GM19035 (cell line): ENCODE measurements around the gene WDSUB1.

Experiments used
- ATAC-seq: cut with Tn5 transposase; IDR thresholded peaks from one replicate; pipeline ENCODE4 v1.9.1; 2021; ENCODE audit not compliant: unreplicated experiment

WDSUB1 gene, protein sequence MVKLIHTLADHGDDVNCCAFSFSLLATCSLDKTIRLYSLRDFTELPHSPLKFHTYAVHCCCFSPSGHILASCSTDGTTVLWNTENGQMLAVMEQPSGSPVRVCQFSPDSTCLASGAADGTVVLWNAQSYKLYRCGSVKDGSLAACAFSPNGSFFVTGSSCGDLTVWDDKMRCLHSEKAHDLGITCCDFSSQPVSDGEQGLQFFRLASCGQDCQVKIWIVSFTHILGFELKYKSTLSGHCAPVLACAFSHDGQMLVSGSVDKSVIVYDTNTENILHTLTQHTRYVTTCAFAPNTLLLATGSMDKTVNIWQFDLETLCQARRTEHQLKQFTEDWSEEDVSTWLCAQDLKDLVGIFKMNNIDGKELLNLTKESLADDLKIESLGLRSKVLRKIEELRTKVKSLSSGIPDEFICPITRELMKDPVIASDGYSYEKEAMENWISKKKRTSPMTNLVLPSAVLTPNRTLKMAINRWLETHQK

DNA sequence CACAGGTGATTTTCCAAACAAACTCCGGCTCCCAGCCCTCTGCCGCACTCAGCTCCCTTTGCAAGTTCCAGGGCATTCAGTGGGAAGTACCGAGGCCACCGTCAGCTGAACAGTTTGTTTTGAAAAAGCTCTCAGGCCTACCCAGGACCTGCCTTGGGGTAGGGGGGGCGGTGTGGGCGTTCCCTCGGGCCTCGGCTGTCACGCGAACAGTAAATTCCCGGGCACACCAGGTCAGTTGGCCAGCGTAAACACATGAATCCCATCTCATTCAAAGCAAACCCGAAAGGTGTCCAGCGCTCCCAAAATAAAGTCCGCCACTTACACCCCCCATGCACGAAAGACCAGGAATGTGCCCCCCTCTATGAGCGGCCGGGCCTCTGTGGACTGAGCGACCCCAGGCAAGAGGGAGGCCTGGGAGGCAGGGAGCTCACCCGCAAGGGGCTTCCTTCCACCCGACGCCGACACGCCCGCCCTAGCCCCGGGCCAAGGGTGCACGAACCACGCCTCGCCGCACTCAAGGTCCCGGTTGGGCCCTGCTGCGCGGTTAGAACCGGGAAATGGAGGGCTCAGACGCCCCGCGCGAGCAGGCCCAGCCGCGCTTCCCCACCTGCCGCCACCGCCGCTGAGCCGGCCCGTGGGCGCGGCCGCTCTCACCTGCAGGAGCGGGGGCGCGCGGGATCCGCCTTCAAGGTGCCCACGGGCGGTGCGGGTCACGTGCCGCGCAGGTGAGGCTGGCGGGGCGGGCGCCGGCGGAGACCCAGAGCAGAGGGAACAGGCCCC is at the start of gene WDSUB1:
Gene WDSUB1 (minus strand): TSS at position 775 of the 780 bp plus-strand sequence. CDS start 3,634 bp downstream, outside the sequence.
- ATAC-seq: peak; percentile 27

DNA sequence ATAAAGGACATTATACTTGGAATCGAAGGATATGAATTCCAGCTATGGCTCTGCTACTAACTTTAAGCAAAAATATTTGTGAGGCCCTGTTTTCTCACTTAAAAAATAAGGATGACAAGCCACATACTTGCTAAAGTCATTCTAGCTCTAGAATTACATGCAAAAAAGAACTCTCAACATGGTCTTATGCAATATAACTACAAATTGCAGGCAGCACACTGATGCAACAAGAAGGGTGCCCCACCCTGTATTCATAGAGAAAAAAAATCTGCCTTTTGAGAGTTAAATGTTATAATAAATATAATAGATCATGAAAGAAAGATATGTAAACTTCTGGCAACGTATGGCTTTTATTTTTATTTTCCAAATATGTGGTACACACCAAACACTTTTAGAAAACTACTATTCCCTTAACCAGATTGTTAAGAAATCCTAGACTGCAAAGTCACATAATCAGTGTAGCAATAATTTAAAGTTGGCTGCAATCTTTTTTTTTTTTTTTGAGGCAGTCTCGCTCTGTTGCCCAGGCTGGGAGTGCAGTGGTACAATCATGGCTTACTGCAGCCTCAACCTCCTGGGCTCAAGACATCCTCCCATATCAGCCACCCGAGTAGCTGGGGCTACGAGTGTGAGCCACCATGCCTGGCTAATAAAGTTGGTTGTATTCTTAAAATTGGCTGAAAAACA is 40.2 kb upstream of the WDSUB1 start:
- no peak for ATAC-seq

DNA sequence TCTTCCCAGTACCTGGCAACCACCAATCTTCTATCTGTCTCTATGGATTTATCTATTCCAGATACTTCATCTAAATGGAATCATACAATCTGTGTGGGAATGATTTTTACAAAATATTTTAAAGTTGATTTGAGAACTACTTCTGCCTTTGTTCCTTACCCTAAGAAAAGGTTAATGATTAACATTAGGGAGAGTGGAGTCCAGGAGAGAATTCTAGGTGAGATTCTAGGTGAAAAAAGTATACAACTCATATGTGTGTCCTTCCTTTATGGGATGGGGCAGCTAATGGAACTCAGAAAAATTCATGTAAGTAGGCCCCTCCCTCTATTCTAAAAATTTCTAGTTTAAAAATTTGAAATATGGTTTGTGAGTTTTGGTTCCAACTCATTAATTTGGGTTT is 35.9 kb upstream of the WDSUB1 start:
- no peak for ATAC-seq

DNA sequence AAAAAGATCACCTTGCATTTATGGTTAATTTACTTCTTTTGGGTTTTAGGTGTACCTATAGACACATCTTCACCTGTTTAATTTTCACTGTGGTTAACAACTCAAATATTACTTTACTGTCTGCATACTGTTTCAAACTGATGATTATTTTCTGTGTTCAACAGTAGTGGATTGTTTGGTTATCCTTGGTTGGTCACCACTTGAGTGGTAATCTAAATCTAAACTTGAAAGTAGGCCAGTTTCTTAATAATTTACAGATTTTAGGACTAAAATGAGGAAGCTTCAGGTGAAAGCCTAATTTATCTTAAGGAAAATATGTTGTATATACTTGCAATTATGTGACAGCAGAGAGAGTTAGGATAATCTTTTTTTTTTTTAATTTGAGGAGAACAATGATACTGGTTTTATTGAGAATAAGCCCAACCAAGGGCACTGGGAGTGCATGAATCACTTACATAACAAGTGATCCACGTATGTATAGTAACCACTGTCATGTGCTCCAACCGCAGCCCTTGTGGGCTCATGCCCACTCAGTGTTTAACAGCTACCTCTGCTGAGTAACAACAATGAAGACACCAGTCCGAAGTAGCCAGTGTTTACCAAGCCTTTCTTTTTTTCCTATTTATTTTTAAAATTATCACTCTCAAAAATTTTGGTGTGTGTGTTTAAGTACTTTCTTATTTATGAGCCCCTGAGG is 31.0 kb upstream of the WDSUB1 start:
- no peak for ATAC-seq

DNA sequence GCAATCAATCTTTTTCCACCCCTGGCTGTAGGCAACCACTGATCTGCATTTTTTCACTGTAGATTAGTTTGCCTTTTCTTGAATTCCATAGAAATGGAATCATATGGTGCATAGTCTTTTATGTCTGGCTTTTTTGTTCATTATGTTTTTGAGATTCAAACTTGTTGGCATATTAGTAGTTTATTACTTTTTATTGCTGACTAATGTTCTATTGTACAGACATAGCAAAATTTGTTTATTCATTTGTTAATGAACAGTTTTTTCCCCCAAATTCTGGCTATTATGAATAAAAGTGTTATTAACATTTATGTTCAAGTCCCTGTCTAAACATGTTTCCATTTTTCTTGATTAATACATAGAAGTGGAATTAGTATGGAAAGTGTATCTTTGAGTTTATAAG is 21.4 kb upstream of the WDSUB1 start:
- no peak for ATAC-seq

DNA sequence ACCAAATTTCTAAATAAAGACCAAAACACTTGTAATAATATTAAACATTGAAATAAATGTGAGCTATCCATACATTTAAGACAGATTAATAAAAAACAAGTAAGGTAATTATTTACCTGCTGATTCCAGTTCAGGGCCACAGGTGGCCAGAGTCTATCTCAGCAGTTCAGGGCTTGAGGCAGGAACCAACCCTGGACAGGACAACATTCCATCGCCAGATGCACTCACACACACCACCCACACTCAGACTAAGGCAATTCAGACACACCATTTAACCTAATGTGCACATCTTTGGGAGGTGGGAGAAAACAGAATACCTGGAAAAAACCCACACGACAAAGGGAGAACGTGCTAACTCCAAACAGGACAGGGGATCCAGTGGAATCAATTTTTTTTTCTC is 14.1 kb upstream of the WDSUB1 start:
- no peak for ATAC-seq

DNA sequence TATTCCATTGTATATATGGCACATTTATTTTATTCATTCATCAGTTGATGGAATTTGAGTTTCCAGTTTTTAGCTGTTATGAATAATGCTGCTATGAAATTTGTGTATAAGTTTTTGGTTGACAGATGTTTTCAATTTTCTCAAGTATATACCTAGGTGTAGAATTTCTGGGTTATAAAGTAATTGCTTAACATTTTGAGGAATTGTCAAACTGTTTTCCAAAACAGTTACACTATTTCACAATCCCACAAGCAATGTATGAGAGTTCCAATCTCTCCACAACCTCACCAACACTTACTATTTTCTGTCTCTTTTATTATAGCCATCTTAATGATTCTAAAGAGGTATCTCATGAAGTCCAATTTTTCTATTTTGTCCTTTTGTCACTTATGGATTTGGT is 12.5 kb upstream of the WDSUB1 start:
- no peak for ATAC-seq

DNA sequence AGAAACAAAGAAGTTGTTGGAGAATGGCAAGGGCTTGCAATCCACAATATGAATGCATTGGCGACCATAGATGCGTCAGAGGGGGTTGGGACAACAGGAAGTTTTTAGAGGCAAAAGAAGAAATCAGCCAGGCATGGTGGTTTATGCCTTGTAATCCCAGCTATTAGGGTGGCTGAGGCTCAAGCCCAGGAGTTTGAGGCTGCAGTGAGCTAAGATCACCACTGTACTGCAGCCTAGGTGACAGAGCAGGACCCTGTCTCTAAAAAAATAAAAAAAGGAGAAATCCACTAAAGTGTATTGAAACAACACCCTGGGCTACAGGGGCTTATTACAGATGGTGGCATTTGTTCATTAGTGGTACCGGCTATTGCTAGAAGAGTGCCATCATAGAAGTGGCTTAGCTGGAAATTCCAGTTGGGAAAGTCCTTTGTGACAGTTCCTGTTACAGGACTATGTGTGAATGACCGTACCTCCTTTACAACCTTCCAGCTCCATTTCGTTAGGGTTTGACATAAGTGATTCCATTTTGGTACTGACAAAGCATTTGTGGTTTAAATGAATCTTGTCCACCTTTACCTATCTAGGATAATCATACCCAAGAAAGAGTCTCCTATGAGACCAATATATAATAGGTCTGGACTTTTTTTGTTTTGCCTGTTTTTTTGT is 10.7 kb upstream of the WDSUB1 start:
- no peak for ATAC-seq

DNA sequence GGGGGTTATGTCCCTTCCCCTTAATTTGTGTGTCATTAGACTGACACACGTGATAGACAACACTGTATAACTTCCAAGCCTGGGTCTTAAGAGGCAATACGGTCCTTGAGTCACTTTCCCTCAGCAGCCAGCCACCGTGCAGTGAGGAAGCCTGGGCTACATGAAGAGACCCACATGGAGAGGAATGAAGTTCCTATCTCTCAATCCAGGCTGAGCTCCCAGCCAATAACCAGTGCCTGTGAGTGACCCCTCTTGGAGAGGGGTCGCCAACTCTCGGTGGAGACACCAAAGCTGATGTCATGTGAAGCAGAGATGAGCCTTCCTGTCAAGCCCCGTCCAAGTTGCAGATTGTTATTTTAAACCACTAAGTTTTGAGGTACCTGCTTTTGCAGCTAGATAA is 5.7 kb upstream of the WDSUB1 start:
- ATAC-seq: no peak

DNA sequence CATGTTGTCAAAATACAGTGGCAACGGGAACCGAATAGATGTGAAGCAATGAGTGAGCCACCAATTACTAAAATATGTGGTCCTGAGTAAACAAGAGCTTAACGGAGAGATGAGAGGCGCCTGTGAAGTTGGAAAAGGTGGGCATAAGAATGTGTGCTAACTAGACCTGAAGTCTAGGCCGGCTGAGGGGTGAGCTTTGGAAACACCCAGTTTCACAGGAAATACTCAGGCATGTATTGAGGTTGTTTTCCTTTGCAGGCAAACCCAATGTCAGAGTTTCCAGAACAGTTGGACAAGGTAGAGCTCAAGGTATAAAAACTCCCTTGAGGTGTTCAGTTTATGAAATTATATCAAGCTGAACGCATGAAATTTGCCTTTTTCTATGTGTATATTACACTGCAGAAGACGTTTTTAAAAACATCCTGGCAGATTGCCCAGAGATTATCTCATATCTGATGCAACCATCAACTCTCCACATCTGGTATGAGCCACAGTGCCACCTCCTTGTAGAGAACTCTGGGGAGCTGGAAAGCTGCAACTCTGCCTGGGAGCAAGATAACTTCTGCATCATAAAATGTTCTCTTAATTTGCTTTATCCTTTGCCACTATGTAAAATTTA is 3.9 kb upstream of the WDSUB1 start:
- ATAC-seq: no peak

DNA sequence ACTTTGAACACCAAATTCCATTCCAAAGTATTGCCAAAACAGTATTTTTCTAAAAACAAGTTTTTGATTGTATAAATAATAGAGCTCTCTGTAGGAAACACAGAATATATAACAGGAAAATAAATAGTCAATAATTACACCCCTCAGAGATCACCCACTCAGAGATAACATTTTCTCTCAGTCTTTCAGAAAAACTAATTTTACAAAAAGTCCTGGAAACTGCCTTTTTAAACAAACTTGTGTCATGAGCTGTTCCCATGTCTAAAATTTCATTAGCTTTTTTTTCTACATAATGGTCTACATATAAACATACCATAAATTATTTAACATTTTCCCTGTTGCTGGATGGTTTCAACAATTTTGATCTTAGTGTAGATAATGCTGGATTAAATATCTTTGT is 1.2 kb upstream of the WDSUB1 start:
- no peak for ATAC-seq

DNA sequence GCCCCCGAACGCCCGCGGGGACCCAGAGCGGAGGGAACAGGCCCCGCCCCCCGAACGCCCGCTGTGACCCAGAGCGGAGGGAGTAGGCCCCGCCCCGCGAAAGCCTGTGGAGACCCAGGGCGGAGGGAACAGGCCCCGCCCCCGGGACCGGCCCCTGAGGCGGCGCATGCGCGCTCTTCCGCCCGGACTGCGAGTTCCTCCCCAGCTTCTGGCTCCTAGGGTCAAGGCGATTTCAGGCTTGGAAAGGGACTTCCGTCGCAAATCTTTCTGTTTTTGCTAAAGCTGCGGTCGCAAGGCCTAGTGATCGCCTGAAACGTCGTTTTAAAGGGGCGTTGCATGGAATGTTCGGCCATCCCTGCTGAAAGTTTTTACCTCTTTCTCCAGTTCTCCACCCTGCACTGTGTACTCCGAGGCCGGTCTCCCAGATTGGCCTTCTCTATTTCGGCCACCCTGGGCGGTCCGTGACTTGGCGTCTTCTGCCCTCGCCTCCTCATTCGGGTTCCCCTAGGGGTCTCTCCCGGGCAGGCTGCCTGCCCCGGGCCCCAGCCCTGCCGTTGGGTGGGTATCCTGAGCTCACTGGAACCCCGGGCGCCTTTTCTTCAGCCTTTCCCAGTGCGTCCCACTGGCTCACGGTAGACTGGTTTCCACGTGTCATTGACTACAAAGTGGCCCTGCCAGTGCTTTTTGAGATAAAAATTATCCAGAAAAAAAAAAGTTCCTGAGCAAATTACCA is 372 bp upstream of the WDSUB1 start:
- ATAC-seq: peak; percentile 93

DNA sequence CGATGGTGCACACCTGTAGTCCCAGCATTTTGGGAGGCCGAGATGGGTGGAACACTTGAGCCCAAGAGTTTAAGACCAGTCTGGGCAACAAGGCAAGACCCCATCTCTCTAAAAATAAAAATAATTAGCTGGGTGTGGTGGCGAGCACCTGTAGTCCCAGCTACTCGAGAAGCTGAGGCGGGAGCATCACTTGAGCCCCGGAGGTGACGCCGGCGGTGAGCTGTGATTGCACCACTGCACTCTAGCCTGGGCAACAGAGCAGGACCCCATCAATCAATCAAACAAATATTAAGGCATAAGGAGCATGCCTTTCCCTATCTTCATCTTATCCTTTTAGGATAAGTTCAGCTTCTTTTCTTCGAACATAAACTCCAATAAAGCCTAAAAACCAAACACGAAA is 1.1 kb downstream of the WDSUB1 start:
- ATAC-seq: no peak

DNA sequence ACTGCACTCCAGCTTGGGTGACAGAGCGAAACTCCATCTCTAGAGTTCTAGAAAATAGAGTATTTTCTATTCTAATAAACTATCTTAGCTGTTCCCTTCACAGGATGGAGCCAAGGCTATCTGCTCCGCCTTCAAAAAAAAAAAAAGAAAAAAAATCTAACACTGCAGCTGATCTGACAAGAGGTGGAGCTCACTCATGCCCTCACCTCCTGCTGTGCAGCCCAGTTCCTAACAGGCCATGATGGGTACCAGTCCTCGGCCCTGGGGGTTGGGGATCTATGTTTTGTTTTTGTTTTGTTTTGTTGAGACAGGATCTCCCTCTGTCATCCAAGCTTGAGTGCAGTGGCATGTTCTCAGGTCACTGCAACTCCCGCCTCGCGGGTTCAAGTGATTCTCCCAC is 3.0 kb downstream of the WDSUB1 start:
- ATAC-seq: no peak

DNA sequence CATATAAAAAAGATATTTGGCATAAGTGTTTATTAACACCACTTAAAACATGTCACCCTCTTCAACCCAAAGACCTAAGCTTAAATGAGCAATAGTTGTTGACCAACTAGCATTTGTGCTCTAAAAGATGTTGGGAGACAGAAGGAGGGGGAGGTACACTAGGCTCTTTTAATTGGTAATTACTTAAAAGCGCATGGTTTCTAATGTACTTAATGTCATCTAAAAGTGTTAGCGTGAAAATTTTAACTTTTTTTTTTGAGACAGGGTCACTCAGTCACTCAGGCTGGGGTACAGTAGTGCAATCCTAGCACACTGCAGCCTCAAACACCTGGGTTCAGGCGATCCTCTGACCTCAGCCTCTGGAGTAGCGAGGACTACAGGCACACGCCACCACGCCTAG is 5.5 kb downstream of the WDSUB1 start:
- no peak for ATAC-seq

DNA sequence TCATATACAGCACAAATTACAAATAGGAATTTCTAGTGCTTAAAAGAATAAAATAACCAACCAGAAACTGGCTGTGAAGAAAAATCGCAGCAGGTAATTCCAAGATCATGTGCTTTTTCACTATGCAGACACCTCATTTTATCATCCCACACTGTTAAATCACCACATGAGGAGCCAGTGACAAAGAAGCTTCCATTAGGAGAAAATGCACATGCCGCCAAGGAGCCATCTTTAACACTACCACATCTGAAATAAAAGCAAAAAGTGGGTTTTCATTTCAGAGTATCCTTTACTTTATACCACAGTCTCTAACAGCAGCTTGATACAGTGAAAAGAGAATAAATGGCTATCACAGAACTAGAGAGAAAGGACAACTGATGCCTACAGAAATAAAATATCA is 6.8 kb downstream of the WDSUB1 start:
- no peak for ATAC-seq

DNA sequence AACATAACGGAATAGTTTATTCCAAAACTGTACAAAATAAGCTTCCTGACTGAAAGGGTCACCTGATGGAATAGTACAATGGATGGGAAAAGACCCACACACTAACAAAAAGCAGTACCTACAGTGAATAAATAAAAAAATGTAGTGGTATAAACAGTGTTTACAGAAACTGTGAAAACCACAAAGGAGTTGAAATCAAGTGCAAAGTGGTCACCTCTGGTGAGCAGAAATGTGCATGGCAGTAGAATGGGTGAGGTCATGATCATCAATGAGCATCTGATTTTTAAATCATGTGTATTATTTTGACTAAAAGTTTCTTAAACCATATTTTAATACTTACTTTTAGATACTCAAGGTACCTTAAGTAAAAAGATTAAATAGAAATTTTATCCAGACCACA is 11.4 kb downstream of the WDSUB1 start:
- no peak for ATAC-seq

DNA sequence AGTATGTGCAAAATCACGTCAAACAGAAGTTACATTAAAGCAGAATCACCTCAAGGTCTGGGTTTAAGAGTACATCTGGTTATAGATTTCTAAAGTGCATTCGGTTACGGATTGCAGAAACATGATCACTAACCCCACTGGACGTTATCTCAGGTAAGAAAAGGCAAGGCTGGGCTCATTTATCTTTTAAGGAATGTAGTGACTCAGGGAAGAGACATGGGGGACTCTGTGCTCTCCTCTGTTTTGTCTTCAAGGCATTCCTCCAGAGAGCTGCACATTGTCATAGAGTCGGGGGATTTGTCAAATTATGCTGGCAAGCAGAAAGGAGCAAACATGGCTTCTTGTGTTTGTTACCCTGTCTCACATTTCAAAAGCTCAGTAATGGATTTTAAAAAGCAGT is 14.3 kb downstream of the WDSUB1 start:
- ATAC-seq: no peak

DNA sequence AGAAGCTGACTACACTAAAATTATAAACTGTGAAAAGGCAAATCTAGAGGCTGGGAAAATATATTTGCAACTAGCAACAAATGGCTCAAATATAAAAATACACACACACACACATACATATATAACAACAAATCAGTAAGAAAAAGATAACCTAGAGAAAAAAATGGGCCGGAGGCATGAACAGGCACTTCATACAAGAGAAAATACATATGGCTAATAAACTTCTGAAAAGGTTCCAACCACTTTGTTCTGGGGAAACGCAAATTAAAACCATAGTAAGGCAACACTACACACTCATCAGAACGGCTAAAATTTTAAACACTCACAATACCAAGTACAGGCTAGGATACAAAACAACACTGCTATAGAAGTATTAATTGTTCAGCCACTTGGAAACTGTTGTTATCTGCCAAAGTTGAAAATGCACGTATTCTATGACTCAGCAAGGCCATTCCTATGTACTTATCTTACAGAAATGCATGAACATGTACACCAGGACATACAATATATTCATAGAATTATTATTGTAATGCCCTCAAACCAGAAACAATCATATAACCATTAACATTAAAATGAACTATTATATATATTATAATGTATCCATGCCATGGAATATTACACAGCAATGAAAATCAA is 15.6 kb downstream of the WDSUB1 start:
- no peak for ATAC-seq
